ENCODE measurements around the gene MED16. TPM values are rescaled to one million over a fixed set of nuclear protein-coding genes. Genes with fewer than 3 reads are reported as not detected.

The MED16 gene
- total RNA-seq, 1 experiment from 2014 or later, result 69.1 TPM

DNA sequence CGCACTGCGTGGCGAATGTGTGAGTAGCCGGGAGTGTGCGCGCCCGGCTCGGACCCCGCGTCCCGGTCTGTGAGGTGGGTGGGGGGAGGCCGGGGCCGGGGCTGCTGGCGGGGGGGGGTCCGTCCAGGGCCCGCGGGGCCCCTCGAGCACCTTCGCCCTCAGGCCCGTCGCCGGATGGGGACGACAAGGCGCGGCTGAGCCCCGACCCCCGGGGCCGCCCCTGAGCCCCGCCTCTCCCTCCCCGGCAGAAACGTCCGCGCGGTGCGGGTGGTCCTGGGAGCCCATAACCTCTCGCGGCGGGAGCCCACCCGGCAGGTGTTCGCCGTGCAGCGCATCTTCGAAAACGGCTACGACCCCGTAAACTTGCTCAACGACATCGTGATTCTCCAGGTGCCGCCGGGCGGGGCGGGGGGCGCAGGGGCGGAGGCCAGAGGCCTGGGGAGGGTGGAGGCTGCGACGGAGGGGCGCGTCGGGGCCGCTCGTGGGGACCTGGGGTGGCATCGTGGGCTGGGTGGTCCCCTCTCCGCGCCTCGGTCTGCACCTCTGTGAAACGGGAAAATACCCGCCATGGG is 39.9 kb downstream of the MED16 start:
- POLR2A ChIA-PET, result no interaction called here
- BruUV-seq (replicated peaks), result no TSS peak
- Histone ChIP-seq H3K36me3 (ENCODE audit: control insufficient read depth, insufficient read depth, low read length) (no peaks in the 10 kb centered on the region), H3K4me3 (ENCODE audit: low read depth, low read length) (no peak overlapping the region), H3K4me1 (no peaks in the 10 kb centered on the region), H3K27me3 (replicated peaks; ENCODE audit: control insufficient read depth, insufficient read depth, low read length) (no peaks in the 10 kb centered on the region), H3K9me3 (no peaks in the 10 kb centered on the region)
- Mint-ChIP-seq H3K4me1 (ENCODE audit: low read depth, unreplicated experiment) (no peaks in the 10 kb centered on the region), H3K4me3 (ENCODE audit: unreplicated experiment) (no peak overlapping the region), H3K27ac (ENCODE audit: unreplicated experiment) (no peak overlapping the region), H3K27me3 (ENCODE audit: insufficient read depth, unreplicated experiment) (no peaks in the 10 kb centered on the region), H3K9me3 (ENCODE audit: unreplicated experiment) (no peaks in the 10 kb centered on the region), H3K36me3 (ENCODE audit: insufficient read depth, unreplicated experiment) (no peaks in the 10 kb centered on the region)
- TF ChIP-seq, protein P1, sequence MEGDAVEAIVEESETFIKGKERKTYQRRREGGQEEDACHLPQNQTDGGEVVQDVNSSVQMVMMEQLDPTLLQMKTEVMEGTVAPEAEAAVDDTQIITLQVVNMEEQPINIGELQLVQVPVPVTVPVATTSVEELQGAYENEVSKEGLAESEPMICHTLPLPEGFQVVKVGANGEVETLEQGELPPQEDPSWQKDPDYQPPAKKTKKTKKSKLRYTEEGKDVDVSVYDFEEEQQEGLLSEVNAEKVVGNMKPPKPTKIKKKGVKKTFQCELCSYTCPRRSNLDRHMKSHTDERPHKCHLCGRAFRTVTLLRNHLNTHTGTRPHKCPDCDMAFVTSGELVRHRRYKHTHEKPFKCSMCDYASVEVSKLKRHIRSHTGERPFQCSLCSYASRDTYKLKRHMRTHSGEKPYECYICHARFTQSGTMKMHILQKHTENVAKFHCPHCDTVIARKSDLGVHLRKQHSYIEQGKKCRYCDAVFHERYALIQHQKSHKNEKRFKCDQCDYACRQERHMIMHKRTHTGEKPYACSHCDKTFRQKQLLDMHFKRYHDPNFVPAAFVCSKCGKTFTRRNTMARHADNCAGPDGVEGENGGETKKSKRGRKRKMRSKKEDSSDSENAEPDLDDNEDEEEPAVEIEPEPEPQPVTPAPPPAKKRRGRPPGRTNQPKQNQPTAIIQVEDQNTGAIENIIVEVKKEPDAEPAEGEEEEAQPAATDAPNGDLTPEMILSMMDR (IDR thresholded peaks at IDR 0.05; ENCODE audit: insufficient read depth in 1 of 2, low read depth in 1 of 2, low read length in 1 of 2, severe bottlenecking in 1 of 2, unreplicated experiment in 1 of 2), result no peak
- intact Hi-C loops (cut with micrococcal nuclease; ENCODE audit: unreplicated experiment), result no loop called here
- no peak for DNase-seq
- CTCF ChIA-PET, result no interaction called here

DNA sequence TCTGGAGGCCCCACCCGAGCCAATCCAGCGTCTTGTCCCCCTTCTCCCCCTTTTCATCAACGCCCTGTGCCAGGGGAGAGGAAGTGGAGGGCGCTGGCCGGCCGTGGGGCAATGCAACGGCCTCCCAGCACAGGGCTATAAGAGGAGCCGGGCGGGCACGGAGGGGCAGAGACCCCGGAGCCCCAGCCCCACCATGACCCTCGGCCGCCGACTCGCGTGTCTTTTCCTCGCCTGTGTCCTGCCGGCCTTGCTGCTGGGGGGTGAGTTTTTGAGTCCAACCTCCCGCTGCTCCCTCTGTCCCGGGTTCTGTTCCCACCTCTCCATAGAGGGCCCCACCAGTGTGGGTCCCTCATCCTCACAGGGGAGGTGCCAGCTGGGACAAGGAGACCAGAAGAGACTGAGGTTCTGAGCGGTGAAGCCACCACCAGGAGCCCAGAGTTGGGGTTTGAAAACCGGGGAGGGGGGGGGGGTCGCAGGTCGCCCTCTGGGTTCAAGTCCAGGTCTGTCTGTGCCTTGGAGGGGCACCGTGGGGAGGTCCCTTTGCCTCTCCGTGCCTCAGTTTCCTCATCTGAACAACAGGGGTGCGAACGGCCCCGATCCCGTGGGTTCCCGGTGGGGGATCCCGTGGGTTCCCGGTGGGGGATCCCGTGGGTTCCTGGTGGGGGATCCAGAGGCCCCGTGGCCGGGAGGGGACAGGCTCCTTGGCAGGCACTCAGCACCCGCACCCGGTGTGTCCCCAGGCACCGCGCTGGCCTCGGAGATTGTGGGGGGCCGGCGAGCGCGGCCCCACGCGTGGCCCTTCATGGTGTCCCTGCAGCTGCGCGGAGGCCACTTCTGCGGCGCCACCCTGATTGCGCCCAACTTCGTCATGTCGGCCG is 40.6 kb downstream of the MED16 start, which contains the start of gene ELANE:
Gene ELANE, plus strand, starts transcription at position 168 of the 878 bp plus-strand sequence. Its CDS starts 26 bp downstream, at position 194.
- Mint-ChIP-seq H3K36me3 (ENCODE audit: insufficient read depth, unreplicated experiment) (no peaks in the 10 kb centered on the region), H3K9me3 (ENCODE audit: unreplicated experiment) (no peaks in the 10 kb centered on the region), H3K4me1 (ENCODE audit: low read depth, unreplicated experiment) (no peaks in the 10 kb centered on the region), H3K27ac (ENCODE audit: unreplicated experiment) (no peak within 1 kb of the TSS), H3K27me3 (ENCODE audit: insufficient read depth, unreplicated experiment) (no peaks in the 10 kb centered on the region), H3K4me3 (ENCODE audit: unreplicated experiment) (no peak within 1 kb of the TSS)
- Histone ChIP-seq H3K4me1 (no peaks in the 10 kb centered on the region), H3K4me3 (ENCODE audit: low read depth, low read length) (no peak within 1 kb of the TSS), H3K27me3 (replicated peaks; ENCODE audit: control insufficient read depth, insufficient read depth, low read length) (no peaks in the 10 kb centered on the region), H3K36me3 (ENCODE audit: control insufficient read depth, insufficient read depth, low read length) (no peaks in the 10 kb centered on the region), H3K9me3 (no peaks in the 10 kb centered on the region)
- no peak for DNase-seq
- BruUV-seq (replicated peaks), result no TSS peak
- intact Hi-C loops (cut with micrococcal nuclease; ENCODE audit: unreplicated experiment), result no loop called here
- TF ChIP-seq, protein P1 (IDR thresholded peaks at IDR 0.05; ENCODE audit: insufficient read depth in 1 of 2, low read depth in 1 of 2, low read length in 1 of 2, severe bottlenecking in 1 of 2, unreplicated experiment in 1 of 2), result no peak
- POLR2A ChIA-PET, result no interaction called here
- CTCF ChIA-PET, result no interaction called here

DNA sequence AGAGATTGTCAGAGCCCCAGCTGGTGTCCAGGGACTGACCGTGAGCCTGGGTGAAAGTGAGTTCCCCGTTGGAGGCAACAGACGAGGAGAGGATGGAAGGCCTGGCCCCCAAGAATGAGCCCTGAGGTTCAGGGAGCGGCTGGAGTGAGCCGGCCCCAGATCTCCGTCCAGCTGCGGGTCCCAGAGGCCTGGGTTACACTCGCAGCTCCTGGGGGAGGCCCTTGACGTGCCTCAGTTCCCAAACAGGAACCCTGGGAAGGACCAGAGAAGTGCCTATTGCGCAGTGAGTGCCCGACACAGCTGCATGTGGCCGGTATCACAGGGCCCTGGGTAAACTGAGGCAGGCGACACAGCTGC is 42.0 kb downstream of the MED16 start:
- no peaks in the 10 kb centered on the region for H3K36me3 Mint-ChIP-seq (ENCODE audit: insufficient read depth, unreplicated experiment)
- no peaks in the 10 kb centered on the region for H3K4me1 Mint-ChIP-seq (ENCODE audit: low read depth, unreplicated experiment)
- TF ChIP-seq, protein P1 (IDR thresholded peaks at IDR 0.05; ENCODE audit: insufficient read depth in 1 of 2, low read depth in 1 of 2, low read length in 1 of 2, severe bottlenecking in 1 of 2, unreplicated experiment in 1 of 2), result no peak
- no TSS peak for BruUV-seq (replicated peaks)
- no peak overlapping the region for H3K4me3 Mint-ChIP-seq (ENCODE audit: unreplicated experiment)
- Histone ChIP-seq H3K27me3 (replicated peaks; ENCODE audit: control insufficient read depth, insufficient read depth, low read length) (no peaks in the 10 kb centered on the region), H3K4me1 (no peaks in the 10 kb centered on the region), H3K4me3 (ENCODE audit: low read depth, low read length) (no peak overlapping the region), H3K36me3 (ENCODE audit: control insufficient read depth, insufficient read depth, low read length) (no peaks in the 10 kb centered on the region), H3K9me3 (no peaks in the 10 kb centered on the region)
- ChIA-PET CTCF (no interaction called here), POLR2A (no interaction called here)
- no peaks in the 10 kb centered on the region for H3K27me3 Mint-ChIP-seq (ENCODE audit: insufficient read depth, unreplicated experiment)
- DNase-seq, result no peak
- H3K27ac Mint-ChIP-seq (ENCODE audit: unreplicated experiment), result no peak overlapping the region
- intact Hi-C loops (cut with micrococcal nuclease; ENCODE audit: unreplicated experiment), result no loop called here
- H3K9me3 Mint-ChIP-seq (ENCODE audit: unreplicated experiment), result no peaks in the 10 kb centered on the region
